ENCODE measurements around the gene F12.

Gene F12

GRCh38 chr5:177354256-177354655, 55.1 kb downstream of the F12 start:
- H3K36me3 ChIP-seq (ENCODE audit: low read depth), result peaks cover 18% of the 10 kb centered on the region
- no peak for TF ChIP-seq CTCF (IDR thresholded peaks at IDR 0.05; ENCODE audit: poor library complexity, severe bottlenecking)
- DNase-seq (ENCODE audit: low spot score) (no peak), ATAC-seq (ENCODE audit: low read depth) (no peak)
- no peaks in the 10 kb centered on the region for H3K27me3 ChIP-seq (ENCODE audit: insufficient read depth, poor library complexity, severe bottlenecking)
- no peak overlapping the region for H3K27ac ChIP-seq (ENCODE audit: poor library complexity, severe bottlenecking)
- H3K4me1 ChIP-seq (ENCODE audit: insufficient read depth, poor library complexity, severe bottlenecking), result peaks cover 15% of the 10 kb centered on the region
- H3K9me3 ChIP-seq (ENCODE audit: severe bottlenecking), result no peaks in the 10 kb centered on the region
- H3K4me3 ChIP-seq (ENCODE audit: severe bottlenecking), result no peak overlapping the region

GRCh38 chr5:177353093-177353492, 56.3 kb downstream of the F12 start:
- no peak overlapping the region for H3K4me3 ChIP-seq (ENCODE audit: severe bottlenecking)
- peaks cover 15% of the 10 kb centered on the region for H3K4me1 ChIP-seq (ENCODE audit: insufficient read depth, poor library complexity, severe bottlenecking)
- peaks cover 24% of the 10 kb centered on the region for H3K36me3 ChIP-seq (ENCODE audit: low read depth)
- ATAC-seq (ENCODE audit: low read depth) (no peak), DNase-seq (ENCODE audit: low spot score) (no peak)
- H3K9me3 ChIP-seq (ENCODE audit: severe bottlenecking), result no peaks in the 10 kb centered on the region
- no peaks in the 10 kb centered on the region for H3K27me3 ChIP-seq (ENCODE audit: insufficient read depth, poor library complexity, severe bottlenecking)
- no peak overlapping the region for H3K27ac ChIP-seq (ENCODE audit: poor library complexity, severe bottlenecking)
- no peak for TF ChIP-seq CTCF (IDR thresholded peaks at IDR 0.05; ENCODE audit: poor library complexity, severe bottlenecking)
